Cortex of kidney (tissue), 1 donor: Measurements from ENCODE around the gene CSPG4.
"Not testable (repeated sequence)": the region's sequence is repeated elsewhere in the genome, so short reads cannot be mapped to it uniquely, and the experiment has no call there.

Experiments used
- DNase-seq: peaks from one replicate; lab custom pipeline; 2025; lab: John Stamatoyannopoulos, UW

The CSPG4 gene

GRCh38 chr15:75704618-75705017 is 8.0 kb downstream of the CSPG4 start:
- DNase-seq, result no peak

DNA sequence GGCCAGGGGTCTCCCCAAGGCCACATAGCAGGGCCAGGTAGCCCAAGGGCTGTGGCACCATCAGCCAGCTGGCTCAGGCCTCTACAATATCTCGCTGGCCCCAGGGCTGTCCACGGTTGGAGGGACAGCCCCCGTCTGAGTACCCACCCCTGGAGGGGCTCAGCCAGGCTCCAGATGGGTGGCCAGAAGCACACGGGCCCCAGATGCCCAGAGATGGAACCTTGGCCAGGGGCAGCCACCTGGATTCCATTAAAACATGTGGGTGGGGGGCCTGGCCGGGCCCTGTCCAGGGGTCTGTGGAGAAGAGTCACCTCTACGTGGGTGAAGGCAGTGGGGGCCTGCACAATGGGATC is 8.4 kb downstream of the CSPG4 start:
- DNase-seq, result no peak

DNA sequence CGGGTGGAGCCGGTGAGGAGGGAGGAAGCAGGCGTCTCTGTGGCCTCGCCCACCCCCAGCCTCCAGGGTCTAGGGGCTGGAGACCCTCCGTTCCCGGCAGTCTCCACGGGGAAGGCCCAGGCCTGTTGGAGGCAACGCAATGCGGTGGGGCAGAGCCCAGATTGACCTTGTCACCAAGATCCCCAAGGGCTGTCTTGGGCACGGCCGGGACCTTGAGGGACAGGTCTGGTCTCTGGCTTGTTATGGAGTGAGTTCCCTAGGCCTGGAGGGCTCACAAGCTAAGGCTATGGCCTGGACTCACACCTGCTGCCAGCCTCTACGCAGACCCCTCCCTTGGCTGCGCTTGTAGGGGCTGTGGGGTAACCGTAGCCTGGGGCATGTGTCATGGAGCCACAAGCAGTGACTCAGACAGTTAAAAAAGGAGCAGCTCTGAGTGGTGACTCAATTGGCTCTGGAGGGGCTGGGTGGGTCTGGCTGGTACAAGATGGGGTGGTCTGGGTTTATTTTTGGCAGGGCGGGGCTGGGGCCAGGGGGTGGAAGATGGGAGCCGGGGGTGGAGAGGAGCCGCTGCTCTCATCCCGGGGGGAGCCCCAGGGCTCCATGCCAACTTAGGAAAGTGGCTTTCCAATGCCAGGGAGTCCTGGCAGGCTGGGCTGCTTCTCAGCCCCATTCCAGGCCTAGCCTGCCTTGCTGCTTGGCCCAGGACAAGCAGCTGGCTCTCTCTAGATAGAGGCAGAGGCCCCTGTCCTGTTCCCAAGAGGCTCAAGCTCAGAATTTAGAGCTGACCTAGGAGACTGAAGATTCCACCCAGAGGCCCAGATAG is 9.0 kb downstream of the CSPG4 start:
- DNase-seq, result not testable (repeated sequence)

DNA sequence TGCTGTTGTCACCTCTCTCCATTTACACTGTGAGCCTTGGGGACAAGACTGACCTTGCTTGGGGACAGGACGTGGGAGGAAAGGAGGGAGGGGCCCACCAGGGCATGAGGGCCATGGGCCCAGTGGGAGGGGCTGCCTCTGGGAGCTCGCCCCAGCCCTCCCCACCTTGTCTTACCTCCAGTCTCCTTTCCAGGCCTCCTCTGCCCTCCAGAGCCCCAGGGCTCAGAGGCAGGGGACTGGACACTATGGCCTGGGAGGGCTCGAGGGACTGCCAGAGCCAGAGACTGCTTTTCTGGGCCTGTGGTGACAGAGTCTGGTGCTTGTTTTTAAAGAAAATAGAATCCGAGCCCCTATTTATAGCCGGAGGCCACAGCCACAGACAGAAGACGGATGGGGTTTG is 10.2 kb downstream of the CSPG4 start:
- no peak for DNase-seq

GRCh38 chr15:75701071-75702003 is 11.3 kb downstream of the CSPG4 start:
- DNase-seq, result not testable (repeated sequence)

DNA sequence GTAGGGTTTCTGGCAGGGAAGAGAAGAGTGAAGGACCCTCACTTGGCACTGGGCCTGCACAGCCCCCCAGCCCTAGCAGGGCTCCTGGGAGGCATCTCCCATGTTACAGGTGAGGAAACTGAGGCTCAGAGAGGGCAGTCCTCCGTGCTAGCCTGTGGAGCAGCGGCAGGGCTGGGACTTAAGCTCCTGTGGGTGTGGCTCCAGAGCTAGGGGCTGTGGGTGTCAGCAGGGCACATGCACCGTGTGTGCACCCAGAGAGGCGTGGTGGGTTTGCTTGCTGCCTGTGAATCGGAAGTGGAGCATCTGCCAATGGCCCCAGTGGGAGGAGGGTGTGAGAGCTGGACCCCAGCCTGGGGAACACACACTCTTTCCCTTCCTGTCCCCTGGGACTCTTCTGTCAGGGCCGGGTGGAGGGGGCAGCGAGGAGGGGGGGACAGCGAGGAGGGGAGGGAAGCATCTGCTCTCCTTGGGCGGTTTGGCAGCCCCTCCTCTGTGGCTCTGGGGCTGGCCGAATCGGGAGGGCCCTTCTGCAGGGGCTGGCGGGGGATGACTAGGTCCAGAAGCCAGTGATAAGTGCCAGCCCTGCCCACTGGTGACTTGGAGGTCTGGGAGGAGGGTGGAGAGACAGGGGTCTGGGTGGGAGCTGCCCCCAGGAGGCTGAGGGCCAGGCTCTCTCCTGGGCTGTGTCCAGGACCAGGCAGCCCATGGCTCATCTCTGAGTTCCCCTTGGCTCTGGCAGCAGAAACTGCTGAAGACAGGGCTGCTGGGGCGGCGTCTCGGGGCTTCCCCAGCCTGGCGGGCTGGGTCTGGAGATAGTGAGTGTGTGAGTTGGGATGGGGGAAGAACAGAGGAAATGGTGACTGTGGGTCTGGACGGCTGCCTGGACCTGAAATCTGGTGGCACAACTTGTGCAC is 12.4 kb downstream of the CSPG4 start:
- DNase-seq, result not testable (repeated sequence)

DNA sequence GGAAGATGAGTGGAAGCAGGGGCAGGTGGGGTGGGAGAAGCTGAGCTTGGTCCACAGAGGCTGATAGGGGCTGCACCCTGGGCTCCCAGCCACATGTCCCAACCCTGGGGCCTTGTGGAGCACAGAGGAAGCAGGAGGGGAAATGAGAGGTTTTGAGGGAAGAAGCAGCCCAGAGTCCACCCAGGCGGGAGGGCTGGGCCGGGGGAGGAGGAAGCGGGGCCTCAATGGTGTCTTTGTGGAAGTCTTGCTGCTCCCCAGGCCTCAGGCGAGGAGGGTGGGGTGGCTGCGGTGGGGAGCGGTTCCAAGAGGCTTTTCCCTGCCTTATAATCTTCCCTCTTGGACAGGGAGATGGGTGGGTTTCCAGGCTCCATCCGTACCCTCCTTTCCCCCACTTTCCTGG is 13.1 kb downstream of the CSPG4 start:
- DNase-seq, result not testable (repeated sequence)

GRCh38 chr15:75697974-75698747 is 14.5 kb downstream of the CSPG4 start:
- not testable (repeated sequence) for DNase-seq

GRCh38 chr15:75697523-75697922 is 15.1 kb downstream of the CSPG4 start:
- DNase-seq, result no peak

DNA sequence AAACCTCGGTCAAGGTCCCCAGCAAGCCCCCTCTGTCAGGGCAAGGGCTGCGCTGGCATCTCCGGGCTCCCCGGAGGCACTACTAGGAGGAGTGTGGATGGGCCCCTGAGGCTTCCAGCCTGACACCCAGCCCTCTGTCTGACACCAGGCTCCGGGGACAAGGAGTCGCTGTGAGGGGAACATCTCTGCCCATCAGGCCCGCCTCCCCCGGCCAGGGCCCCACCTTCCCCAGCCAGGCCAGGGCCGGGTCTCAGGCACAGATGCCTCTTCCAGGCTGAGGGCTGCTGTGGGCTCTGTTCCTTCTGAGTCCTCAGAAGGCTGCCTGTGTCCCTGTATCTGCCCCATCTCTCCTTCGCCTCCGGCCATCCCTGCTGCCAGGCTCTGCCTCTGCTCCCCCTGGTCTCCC is 15.8 kb downstream of the CSPG4 start:
- DNase-seq, result no peak

DNA sequence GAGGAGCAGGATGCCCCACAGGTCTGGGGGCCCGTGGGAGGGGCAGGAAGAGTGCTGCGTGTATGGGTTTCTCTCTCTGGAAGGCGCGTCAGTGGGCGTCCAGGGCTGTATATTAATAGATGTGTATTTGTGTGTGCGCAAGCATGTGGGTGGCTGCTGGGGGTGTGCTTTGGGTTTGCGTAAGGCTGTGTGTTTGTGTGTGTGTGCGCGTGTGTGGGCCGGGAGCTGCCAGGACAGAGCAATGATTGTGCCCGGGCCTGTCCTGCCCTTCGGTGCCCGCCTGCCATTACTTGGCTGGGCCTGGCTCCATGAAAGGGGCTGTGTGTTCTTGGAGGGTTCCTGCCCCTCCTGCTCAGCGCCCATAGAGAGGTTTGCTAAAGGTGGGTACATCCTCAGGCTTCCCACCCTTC is 16.3 kb downstream of the CSPG4 start:
- DNase-seq, result no peak

GRCh38 chr15:75695634-75696310 is 16.9 kb downstream of the CSPG4 start:
- no peak for DNase-seq

- no peak for DNase-seq
These were observed 17.4 kb downstream of the CSPG4 start for GRCh38 chr15:75695220-75695619.

GRCh38 chr15:75694241-75695182 is 18.1 kb downstream of the CSPG4 start:
- DNase-seq, result no peak

DNA sequence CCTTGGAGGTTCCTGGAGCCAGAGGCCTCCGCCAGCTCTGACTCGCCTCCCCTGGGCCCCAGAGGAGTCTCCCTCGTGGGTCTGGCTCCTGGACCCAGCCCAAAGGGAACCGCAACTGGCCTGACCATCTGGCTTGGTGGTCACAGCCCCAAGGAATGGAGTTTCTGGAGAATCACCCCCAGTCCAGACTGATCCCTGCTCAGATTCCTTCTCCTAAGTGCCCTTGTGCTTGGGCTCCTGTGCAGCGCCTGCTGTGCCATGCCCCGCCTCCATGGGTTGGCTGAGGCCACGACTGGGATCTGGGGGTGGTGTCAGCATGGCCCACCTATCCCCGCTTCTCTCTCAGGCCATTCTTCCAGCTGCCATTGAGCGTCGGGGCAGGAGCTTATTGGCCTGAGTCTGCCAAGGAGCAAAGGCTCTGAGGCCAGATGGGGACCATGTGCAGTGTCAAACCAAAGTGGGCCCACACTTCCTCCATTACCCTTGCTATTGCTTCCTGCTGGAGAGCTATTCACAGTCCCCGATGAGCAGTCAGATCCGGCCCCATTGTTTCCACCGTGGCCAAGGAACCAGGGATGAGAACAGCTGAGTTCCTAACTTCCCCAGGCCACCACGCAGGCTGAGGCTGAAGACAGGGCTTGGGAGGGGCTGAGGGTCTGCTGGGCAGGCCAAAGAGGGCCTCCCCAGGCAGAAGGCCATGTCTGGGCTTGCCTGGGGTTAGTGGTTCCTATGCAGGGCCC is 19.0 kb downstream of the CSPG4 start:
- no peak for DNase-seq

GRCh38 chr15:75693028-75693427 is 19.6 kb downstream of the CSPG4 start:
- DNase-seq, result not testable (repeated sequence)

DNA sequence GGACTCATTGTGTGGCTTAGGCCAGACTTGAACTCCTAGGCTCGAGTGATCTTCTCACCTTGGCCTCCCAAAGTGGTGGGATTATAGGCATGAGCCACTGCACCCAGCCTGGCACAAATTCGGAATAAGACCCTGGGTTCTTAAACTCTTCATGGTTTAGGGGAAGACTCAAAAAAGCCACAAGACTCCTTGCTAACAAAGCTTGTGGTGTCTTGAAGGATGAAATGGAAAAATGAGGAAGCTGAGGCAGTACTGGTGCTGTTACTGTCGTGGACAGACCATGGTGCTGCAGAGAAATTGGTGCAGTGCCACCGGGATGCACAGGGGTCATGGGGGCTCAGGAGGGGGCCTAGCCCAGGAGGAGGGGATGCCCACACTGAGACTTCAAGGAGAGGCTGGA is 20.3 kb downstream of the CSPG4 start:
- DNase-seq, result not testable (repeated sequence)

- DNase-seq, result not testable (repeated sequence)
These were observed 23.2 kb downstream of the CSPG4 start for GRCh38 chr15:75689429-75689828.

DNA sequence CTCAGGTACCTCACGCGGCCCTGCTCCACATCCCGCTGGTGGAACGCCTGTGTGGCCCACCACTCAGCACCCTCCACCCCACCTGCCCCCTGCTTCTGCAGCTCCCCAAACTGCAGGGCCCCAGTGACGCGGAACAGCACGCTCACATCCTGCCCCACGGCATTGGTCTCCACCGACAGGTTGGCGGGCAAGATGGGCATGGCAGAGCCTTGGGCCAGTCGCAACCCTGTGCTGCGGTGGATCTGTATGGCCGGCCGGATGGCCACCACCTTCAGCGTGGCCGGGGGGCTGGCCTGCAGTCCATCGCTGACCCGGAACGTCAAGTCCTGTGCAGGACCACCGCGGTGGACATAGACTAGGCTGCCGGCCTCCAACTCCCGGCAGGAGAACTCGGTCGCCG is 23.8 kb downstream of the CSPG4 start:
- DNase-seq, result no peak
